Measurements from ENCODE around the gene SSH2. TPM values are rescaled to one million over a fixed set of nuclear protein-coding genes. Genes with fewer than 3 reads are reported as not detected.
A peak's percentile ranks its signal among the peaks of the same experiment; 100 is the strongest.

Gene SSH2
- total and polyA plus RNA-seq, 9 of the 15 experiments (the other 6 are each of a cell fraction or from before 2014, with no cell fraction given) = 3.9 to 16.1 (median 10.2) TPM

DNA sequence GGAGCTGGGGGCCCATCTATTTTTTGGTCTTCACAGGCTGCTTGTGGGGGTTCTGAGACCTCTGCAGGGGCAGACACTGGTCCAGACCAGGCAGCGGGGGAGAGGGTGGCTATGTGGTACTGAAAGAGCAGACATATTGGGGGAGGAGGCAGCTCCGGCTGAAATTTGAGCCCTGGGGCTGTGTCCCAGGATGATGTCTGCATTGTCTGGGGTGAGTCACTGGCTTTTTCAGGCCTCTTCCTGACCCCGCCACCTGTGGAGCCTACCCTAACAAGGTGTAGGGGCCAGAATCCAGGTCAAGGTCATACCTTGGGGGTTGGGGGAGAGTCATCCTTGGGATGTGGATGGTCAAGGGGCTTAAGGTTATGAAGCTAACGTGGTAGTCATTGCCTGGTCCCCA, 309.8 kb downstream of the SSH2 start:
- no peaks in the 10 kb centered on the region for H3K9me1 ChIP-seq (ENCODE audit: control insufficient read depth, insufficient read depth, low read length)
- FAIRE-seq = peak; percentile 23
- 27% methylated on average over 4 of the region's 4 CpGs for WGBS (ENCODE audit: insufficient coverage, low coverage, missing lambda C conversion rate)
- BruUV-seq (replicated peaks) = no TSS peak
- H3K36me3 ChIP-seq (ENCODE audit: control insufficient read depth, insufficient read depth, low read length) = no peaks in the 10 kb centered on the region
- H4K20me1 ChIP-seq (replicated peaks; ENCODE audit: control insufficient read depth, insufficient read depth, low read length) = no peaks in the 10 kb centered on the region; the same call in 1 of the 2 replicates
- peak overlapping the region; percentile 1; the same call in 1 of the 2 replicates for H2AFZ ChIP-seq (ENCODE audit: low read depth, low read length)
- in situ Hi-C loops (cut with MboI) = no loop called here
- H3K9me3 ChIP-seq (replicated peaks; ENCODE audit: control insufficient read depth, insufficient read depth, low read depth, low read length) = no peaks in the 10 kb centered on the region
- H3K4me3 ChIP-seq = no peak overlapping the region
- ATAC-seq = no peak
- no peaks in the 10 kb centered on the region for H3K27me3 ChIP-seq (ENCODE audit: control insufficient read depth in 2 of 2, insufficient read depth in 2 of 2, low read length in 2 of 2)
- no peak overlapping the region for H3K27ac ChIP-seq (ENCODE audit: extremely low read depth, low read depth, low read length)
- no peak overlapping the region for H3K9ac ChIP-seq (ENCODE audit: insufficient read depth in 1 of 2, low read depth in 2 of 2, low read length in 2 of 2)
- peaks cover 28 to 63% of the 10 kb centered on the region in 2 experiments for H3K4me1 ChIP-seq (replicated peaks in 1 of 2; ENCODE audit: control insufficient read depth in 2 of 2, insufficient read depth in 2 of 2, low read length in 2 of 2)
- H3K4me2 ChIP-seq (ENCODE audit: insufficient read depth, low read length) = no peak overlapping the region
- no peaks in the 10 kb centered on the region for H3K79me2 ChIP-seq (ENCODE audit: control insufficient read depth, insufficient read depth, low read length)
- ChIA-PET CTCF (ENCODE audit: low intra/inter-chr PET ratio) (interaction anchor here (0.9 kb wide), 1 partner anchor 186 kb away, joined by 3 read pairs; no protein-coding TSS in a partner anchor), POLR2A (interaction anchor here (0.6 to 1.2 kb wide), 2 partner anchors 13 to 19 kb away, joined by 3 to 7 read pairs; no protein-coding TSS in a partner anchor)
- DNase-seq (ENCODE audit: extremely low read depth in 1 of 4, low spot score in 3 of 4) = peak in 3 of 4 experiments; percentile 20 to 65 (median 64)
- intact Hi-C loops (cut with micrococcal nuclease) = no loop called here
- no peak for TF ChIP-seq ZFX (CRISPR knock-in tag; IDR thresholded peaks at IDR 0.05)
- TF ChIP-seq, protein P1, sequence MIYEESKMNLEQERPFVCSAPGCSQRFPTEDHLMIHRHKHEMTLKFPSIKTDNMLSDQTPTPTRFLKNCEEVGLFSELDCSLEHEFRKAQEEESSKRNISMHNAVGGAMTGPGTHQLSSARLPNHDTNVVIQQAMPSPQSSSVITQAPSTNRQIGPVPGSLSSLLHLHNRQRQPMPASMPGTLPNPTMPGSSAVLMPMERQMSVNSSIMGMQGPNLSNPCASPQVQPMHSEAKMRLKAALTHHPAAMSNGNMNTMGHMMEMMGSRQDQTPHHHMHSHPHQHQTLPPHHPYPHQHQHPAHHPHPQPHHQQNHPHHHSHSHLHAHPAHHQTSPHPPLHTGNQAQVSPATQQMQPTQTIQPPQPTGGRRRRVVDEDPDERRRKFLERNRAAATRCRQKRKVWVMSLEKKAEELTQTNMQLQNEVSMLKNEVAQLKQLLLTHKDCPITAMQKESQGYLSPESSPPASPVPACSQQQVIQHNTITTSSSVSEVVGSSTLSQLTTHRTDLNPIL (CRISPR knock-in tag; IDR thresholded peaks at IDR 0.05) = no peak
- TF ChIP-seq JUN (IDR thresholded peaks at IDR 0.05; ENCODE audit: borderline replicate concordance, low read depth, low read length) = peak; percentile 77
- TF ChIP-seq JUN (CRISPR knock-in tag; IDR thresholded peaks at IDR 0.05; ENCODE audit: borderline replicate concordance) = no peak
- TF ChIP-seq HNRNPK (IDR thresholded peaks at IDR 0.05; ENCODE audit: low read depth, low read length, poor library complexity, severe bottlenecking) = no peak
- TF ChIP-seq NFATC3 (IDR thresholded peaks at IDR 0.05) = no peak
- peak; percentile 69; the same call in 1 of the 2 replicates for TF ChIP-seq ESRRA (IDR thresholded peaks at IDR 0.05; ENCODE audit: borderline replicate concordance, low read depth)
- TF ChIP-seq ELK1 (CRISPR knock-in tag; IDR thresholded peaks at IDR 0.05) = no peak
- no peak for TF ChIP-seq CBFA2T2 (conservative IDR thresholded peaks at IDR 0.05)
- TF ChIP-seq SMARCB1 (IDR thresholded peaks at IDR 0.05; ENCODE audit: insufficient read length, low read depth) = no peak
- TF ChIP-seq ZNF121 (CRISPR knock-in tag; conservative IDR thresholded peaks at IDR 0.05) = no peak
- no peak for TF ChIP-seq ZNF707 (CRISPR knock-in tag; conservative IDR thresholded peaks at IDR 0.05)
- TF ChIP-seq ARID1B (IDR thresholded peaks at IDR 0.05) = peak; percentile 33; the same call in 1 of the 2 replicates
- TF ChIP-seq SOX6 (IDR thresholded peaks at IDR 0.05) = peak; percentile 52; the same call in 1 of the 2 replicates
- TF ChIP-seq MYNN (IDR thresholded peaks at IDR 0.05) = no peak
- TF ChIP-seq MYNN (CRISPR knock-in tag; IDR thresholded peaks at IDR 0.05) = no peak
- TF ChIP-seq NRF1 (conservative IDR thresholded peaks at IDR 0.05 in 1 of 2, IDR thresholded peaks at IDR 0.05 in 1 of 2) = 0 out of 4 replicates have a peak, but pooled peaks of 1 of the 2 experiments have one; percentile 11
- TF ChIP-seq SMARCE1 (IDR thresholded peaks at IDR 0.05) = 0 out of 2 replicates have a peak, but pooled peaks have one; percentile 37
- TF ChIP-seq HCFC1 (IDR thresholded peaks at IDR 0.05; ENCODE audit: low read depth, low read length) = no peak
- TF ChIP-seq NR2C1 (IDR thresholded peaks at IDR 0.05) = no peak
- peak; percentile 49; the same call in 1 of the 2 replicates for TF ChIP-seq NR2C1 (tag; IDR thresholded peaks at IDR 0.05)
- peak; percentile 85 for TF ChIP-seq ATF3 (IDR thresholded peaks at IDR 0.05)
- no peak for TF ChIP-seq ATF3 (CRISPR knock-in tag; conservative IDR thresholded peaks at IDR 0.05)
